ENCODE data around the gene GPR61.

Gene GPR61

DNA sequence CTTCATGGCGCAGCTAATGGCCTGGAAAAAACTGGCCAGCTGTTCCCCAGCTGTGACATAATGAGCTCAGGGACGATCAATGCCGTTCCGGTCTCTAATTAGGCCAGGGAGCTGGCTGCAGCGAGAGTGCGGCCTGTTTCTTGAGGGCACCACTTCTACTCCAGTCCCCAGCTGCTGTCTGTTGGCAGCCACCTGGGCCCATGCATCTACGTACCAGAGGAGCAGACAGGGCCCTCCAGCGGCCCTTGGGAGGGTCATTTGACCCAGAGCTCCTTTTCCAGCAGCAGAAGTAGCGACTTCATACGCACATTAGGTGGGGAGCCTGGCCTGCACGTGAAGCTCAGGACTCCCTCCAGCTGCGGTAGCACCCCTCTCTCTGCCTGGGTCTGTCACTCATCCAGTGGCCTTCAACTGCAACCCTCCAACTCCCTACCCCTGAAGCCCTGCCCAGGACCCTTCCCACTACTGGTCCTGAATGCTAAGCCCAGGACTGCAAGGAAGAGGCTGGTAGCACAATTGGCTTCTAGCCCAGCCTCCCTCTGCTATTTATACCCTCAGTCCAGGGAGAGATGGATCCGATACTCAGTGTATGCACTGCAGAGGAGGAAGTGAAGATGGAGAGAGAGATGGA is 9.1 kb upstream of the GPR61 start:
- Histone ChIP-seq H3K27ac (ENCODE audit: low read depth, low read length) (no peak overlapping the region), H3K4me3 (ENCODE audit: low read depth in 1 of 2, low read length in 2 of 2) (no peak overlapping the region)

DNA sequence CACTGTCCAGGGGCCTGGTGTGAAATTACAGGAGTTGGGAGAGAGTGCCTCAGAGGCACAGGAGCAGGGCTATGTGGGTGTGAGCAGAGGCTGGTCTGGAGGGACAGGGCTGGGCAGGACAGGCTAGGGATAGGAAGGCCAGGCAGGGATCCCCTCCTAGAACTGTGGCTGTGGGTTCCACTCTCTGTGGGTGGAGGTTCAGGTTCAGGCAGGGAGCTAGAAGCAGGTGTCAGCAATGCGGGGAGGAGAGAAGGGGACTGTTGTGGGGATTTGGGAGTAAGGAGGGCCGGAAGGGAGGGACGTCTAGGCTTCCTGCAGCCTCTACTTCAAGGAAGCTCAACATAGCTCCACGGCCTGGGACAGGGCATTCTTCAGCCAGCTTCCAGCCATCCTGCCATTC is 8.3 kb upstream of the GPR61 start:
- Histone ChIP-seq H3K4me1 (ENCODE audit: insufficient read depth, low read length) (peaks cover 24% of the 10 kb centered on the region), H3K9me3 (ENCODE audit: low read length) (no peaks in the 10 kb centered on the region), H3K27me3 (ENCODE audit: control insufficient read depth in 1 of 2, insufficient read depth in 2 of 2, low read length in 2 of 2) (no peaks in the 10 kb centered on the region), H3K9ac (ENCODE audit: low read length) (no peak overlapping the region), H3K4me3 (ENCODE audit: low read depth in 1 of 2, low read length in 2 of 2) (no peak overlapping the region), H3K36me3 (ENCODE audit: insufficient read depth, low read length) (no peaks in the 10 kb centered on the region), H3K27ac (ENCODE audit: low read depth, low read length) (no peak overlapping the region)

More for the DNA sequence above, 9.1 kb upstream of the GPR61 start:
- Histone ChIP-seq H3K27me3 (ENCODE audit: control insufficient read depth in 1 of 2, insufficient read depth in 2 of 2, low read length in 2 of 2) (no peaks in the 10 kb centered on the region), H3K9me3 (ENCODE audit: low read length) (no peaks in the 10 kb centered on the region), H3K4me1 (ENCODE audit: insufficient read depth, low read length) (peaks cover 17% of the 10 kb centered on the region), H3K36me3 (ENCODE audit: insufficient read depth, low read length) (no peaks in the 10 kb centered on the region), H3K9ac (ENCODE audit: low read length) (no peak overlapping the region)

DNA sequence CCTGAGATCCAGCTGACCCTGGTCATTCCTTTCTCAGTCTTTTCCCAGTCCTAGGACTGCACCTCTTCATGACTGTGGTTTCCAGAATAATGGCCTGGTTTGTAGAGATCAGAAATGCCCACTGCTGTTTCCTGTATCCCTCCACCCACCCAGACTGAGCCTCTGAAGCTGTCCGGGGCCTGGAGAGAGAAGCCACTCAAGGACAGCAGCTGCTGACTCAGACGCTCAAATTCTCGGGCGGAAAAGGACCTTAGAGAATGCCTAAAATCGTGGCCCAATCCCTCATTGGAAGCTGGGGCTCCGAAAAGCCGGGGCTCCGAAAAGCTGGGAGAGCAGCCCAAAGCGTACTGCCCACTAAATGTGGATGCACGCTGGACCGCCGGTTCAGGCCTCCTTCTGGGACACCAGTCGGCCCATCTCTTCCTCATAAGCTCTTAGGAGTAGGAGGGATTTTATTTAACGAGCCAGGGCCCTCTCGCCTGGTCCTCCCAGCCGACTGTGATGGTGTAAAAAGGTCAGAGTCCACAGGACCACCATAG is 7.8 kb upstream of the GPR61 start:
- Histone ChIP-seq H3K4me3 (ENCODE audit: low read depth in 1 of 2, low read length in 2 of 2) (peak overlapping the region in 1 of 2 donors; percentile 45), H3K9ac (ENCODE audit: low read length) (no peak overlapping the region), H3K36me3 (ENCODE audit: insufficient read depth, low read length) (no peaks in the 10 kb centered on the region), H3K9me3 (ENCODE audit: low read length) (no peaks in the 10 kb centered on the region), H3K27ac (ENCODE audit: low read depth, low read length) (no peak overlapping the region), H3K27me3 (ENCODE audit: control insufficient read depth in 1 of 2, insufficient read depth in 2 of 2, low read length in 2 of 2) (no peaks in the 10 kb centered on the region), H3K4me1 (ENCODE audit: insufficient read depth, low read length) (peaks cover 30% of the 10 kb centered on the region)

DNA sequence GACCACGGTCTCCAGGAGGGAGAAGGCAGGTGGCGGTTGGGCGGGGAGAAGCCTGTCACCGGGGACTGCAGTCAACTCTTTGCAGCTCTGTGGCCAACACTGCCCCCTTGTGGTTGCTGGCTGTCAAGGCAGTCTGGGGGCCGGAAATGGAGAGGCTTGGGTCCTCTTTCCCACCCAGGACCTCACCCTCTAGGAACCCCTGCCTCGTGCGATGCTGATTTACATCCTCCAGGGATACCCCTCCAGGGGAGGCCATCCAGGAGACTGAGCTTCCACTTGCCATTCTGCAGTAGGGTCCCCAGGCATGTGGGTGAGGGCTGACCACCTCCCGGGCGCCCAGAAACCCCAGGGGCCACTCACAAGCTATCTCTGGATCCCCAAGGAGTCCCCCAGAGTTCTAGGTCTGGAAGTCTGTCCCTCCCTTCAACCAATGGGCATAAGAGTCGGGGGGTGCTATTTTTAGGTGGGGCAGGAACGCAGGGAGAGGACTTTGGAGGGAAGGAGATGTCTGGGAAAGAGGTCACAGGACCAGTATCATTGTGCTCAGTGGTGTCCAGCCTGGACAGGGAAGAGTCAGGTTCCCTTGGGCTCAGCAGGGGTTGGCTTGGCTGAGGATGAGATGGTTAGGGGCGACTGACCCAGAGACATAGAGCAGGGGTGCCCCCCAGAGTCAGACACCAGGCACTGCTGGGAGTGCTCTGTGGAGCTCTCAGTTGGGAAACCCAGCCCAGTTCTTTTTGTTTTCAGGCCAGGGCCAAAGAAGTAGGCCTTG is 7.1 kb upstream of the GPR61 start:
- no peaks in the 10 kb centered on the region for H3K36me3 ChIP-seq (ENCODE audit: insufficient read depth, low read length)
- H3K27ac ChIP-seq (ENCODE audit: low read depth, low read length) = no peak overlapping the region
- no peaks in the 10 kb centered on the region for H3K9me3 ChIP-seq (ENCODE audit: low read length)
- peak overlapping the region in 1 of 2 donors; percentile 45 for H3K4me3 ChIP-seq (ENCODE audit: low read depth in 1 of 2, low read length in 2 of 2)
- no peaks in the 10 kb centered on the region for H3K27me3 ChIP-seq (ENCODE audit: control insufficient read depth in 1 of 2, insufficient read depth in 2 of 2, low read length in 2 of 2)
- peaks cover 30% of the 10 kb centered on the region for H3K4me1 ChIP-seq (ENCODE audit: insufficient read depth, low read length)
- H3K9ac ChIP-seq (ENCODE audit: low read length) = no peak overlapping the region

DNA sequence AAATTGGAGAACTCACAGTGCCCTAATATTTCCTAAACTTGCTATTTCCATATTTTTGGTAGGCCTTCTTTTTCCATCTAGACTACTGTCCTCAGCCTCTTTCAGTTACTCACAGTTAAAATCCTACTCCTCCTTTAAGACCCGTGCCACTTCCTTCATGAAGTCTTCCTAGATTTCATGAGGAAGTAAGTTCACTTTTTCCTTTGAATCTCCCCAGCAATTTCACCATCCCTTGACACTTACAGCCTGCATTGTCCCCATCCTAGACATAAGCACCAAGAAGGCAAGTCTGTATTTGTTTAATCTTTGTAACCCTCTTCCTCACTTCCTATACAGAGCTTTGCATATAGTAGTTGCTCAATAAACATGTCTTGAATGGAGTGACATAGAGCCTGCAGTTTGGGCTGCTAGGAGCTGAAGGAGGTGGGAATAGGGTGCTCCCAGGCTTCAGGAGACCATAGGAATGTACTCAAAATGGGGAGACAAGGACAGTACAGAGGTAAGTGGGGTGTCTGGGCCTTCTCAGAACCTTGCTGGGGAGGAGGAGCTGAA is 5.3 kb upstream of the GPR61 start:
- peaks cover 30% of the 10 kb centered on the region for H3K4me1 ChIP-seq (ENCODE audit: insufficient read depth, low read length)
- H3K9ac ChIP-seq (ENCODE audit: low read length) = no peak overlapping the region
- H3K27ac ChIP-seq (ENCODE audit: low read depth, low read length) = no peak overlapping the region
- no peaks in the 10 kb centered on the region for H3K36me3 ChIP-seq (ENCODE audit: insufficient read depth, low read length)
- H3K9me3 ChIP-seq (ENCODE audit: low read length) = no peaks in the 10 kb centered on the region
- H3K4me3 ChIP-seq (ENCODE audit: low read depth in 1 of 2, low read length in 2 of 2) = no peak overlapping the region
- no peaks in the 10 kb centered on the region for H3K27me3 ChIP-seq (ENCODE audit: control insufficient read depth in 1 of 2, insufficient read depth in 2 of 2, low read length in 2 of 2)

DNA sequence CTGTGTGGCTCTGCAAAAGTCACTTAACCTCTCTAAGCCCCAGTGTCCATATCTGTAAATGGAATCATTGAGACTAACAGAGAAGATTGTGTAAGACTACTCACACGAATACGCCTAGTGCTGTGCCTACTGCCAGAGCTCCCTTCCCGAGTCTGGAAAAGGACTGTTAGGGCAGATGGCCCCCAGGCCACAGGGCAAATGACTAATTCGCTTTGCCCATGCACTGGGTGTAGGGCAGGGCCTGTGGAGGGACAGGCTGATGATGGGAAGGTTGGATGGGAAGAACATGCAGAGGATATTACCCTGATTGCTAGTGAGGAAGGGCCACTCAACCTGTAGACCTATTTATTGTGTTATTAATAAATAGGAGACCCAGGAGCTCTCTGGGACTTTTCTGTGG is 4.2 kb upstream of the GPR61 start:
- Histone ChIP-seq H3K27ac (ENCODE audit: low read depth, low read length) (no peak overlapping the region), H3K4me1 (ENCODE audit: insufficient read depth, low read length) (peaks cover 30% of the 10 kb centered on the region), H3K36me3 (ENCODE audit: insufficient read depth, low read length) (no peaks in the 10 kb centered on the region), H3K9me3 (ENCODE audit: low read length) (no peaks in the 10 kb centered on the region), H3K4me3 (ENCODE audit: low read depth in 1 of 2, low read length in 2 of 2) (no peak overlapping the region), H3K9ac (ENCODE audit: low read length) (no peak overlapping the region), H3K27me3 (ENCODE audit: control insufficient read depth in 1 of 2, insufficient read depth in 2 of 2, low read length in 2 of 2) (no peaks in the 10 kb centered on the region)

DNA sequence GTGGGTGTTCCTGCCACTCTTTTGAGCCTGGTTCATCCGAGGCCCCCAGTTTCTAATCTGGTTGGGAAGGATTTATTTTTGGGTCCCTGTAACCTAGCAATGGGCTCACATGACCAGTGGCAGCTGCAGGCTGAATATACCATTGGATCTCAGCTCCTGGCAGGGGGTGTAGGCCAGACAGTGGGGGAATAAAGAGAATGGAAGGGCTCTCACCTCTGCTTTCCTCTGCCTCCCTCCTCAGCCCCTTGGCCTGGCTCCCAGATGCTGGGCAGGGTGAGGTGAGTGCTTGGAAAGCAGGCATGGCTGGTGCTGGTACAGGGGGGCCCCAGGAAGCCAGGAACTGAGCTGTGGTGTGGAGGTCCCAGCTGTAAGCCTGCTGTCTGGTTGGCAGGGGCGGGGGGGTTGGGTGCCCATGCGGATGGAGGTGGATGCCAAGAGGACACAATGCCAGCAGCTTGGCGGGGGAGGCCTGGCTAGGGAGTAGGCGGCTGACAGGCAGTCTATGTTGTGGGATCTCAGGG is 3.6 kb upstream of the GPR61 start:
- peaks cover 30% of the 10 kb centered on the region for H3K4me1 ChIP-seq (ENCODE audit: insufficient read depth, low read length)
- H3K27ac ChIP-seq (ENCODE audit: low read depth, low read length) = peak overlapping the region; percentile 54
- no peaks in the 10 kb centered on the region for H3K27me3 ChIP-seq (ENCODE audit: control insufficient read depth in 1 of 2, insufficient read depth in 2 of 2, low read length in 2 of 2)
- no peaks in the 10 kb centered on the region for H3K9me3 ChIP-seq (ENCODE audit: low read length)
- no peaks in the 10 kb centered on the region for H3K36me3 ChIP-seq (ENCODE audit: insufficient read depth, low read length)
- no peak overlapping the region for H3K9ac ChIP-seq (ENCODE audit: low read length)
- no peak overlapping the region for H3K4me3 ChIP-seq (ENCODE audit: low read depth in 1 of 2, low read length in 2 of 2)

DNA sequence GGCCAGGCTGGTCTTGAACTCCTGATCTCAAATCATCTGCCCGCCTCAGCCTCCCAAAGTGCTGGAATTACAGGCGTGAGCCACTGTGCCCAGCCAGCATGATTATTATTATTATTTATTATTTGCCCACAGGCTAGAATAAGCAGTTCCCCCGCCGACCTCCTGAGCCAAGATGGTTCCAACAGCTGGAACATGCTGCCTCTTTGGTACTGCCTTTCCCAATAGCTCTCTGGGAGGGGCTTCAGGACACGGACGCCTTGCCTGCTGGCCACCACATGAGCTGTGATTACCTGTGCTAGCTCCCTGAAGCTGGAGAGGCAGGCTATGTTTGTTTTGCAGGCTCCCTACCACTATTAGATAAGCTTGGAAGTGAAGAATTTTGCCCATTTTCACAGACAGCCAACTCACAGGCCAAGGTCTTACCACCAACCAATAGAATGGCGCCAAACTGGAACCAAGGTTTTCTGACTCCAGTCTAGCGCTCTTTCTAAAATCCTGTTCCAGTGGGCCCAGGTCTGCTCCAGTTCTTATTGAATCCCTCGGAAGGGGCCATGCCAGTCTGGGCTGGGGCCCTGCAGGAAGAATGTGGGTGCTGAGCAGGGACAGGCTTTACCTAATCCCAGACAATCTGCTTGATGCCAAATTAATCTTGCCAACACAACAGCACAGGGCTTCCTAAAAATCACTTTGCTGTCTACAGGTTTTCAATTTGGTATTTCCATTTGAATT is 2.1 kb upstream of the GPR61 start:
- H3K27ac ChIP-seq (ENCODE audit: low read depth, low read length) = no peak overlapping the region
- H3K4me3 ChIP-seq (ENCODE audit: low read depth in 1 of 2, low read length in 2 of 2) = no peak overlapping the region
- H3K36me3 ChIP-seq (ENCODE audit: insufficient read depth, low read length) = no peaks in the 10 kb centered on the region
- no peak overlapping the region for H3K9ac ChIP-seq (ENCODE audit: low read length)
- H3K9me3 ChIP-seq (ENCODE audit: low read length) = no peaks in the 10 kb centered on the region
- no peaks in the 10 kb centered on the region for H3K27me3 ChIP-seq (ENCODE audit: control insufficient read depth in 1 of 2, insufficient read depth in 2 of 2, low read length in 2 of 2)
- peaks cover 21% of the 10 kb centered on the region for H3K4me1 ChIP-seq (ENCODE audit: insufficient read depth, low read length)

DNA sequence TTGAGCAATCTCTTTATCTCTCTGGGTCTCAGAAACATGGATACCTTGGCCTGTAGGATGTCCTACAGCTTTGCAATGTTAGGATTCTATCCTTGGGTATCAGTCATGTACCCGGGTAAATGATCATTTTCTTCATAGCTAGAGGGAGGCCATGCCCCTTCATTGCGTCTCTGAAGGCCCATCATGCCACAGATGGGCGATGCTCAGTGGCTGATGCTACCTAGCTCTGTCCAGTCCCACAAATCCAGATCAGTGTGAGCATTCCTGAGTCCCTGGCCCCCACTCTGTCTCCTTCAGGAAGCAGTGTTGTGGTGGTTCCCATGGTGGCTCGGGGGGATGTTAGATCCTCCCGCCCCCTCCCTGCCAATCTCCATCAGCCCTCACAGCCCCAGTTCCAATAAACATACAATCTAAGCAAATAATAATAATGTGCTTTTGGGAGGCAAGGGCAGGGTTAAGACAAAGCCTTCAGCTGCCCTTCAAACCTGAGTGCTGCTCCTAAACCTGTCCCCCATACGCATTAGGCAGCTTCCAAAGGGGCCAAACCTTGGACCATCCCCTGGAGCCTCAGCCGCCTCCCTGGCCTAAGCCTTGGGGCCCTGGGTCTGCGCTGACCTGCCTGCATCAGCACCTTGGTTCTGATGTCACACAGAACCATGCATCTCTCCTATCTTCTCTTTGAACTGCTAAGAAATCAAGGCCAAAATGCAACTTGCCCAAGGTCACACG is 681 bp upstream of the GPR61 start:
- Histone ChIP-seq H3K36me3 (ENCODE audit: insufficient read depth, low read length) (no peaks in the 10 kb centered on the region), H3K4me3 (ENCODE audit: low read depth in 1 of 2, low read length in 2 of 2) (no peak overlapping the region), H3K4me1 (ENCODE audit: insufficient read depth, low read length) (peaks cover 16% of the 10 kb centered on the region), H3K9me3 (ENCODE audit: low read length) (no peaks in the 10 kb centered on the region), H3K27ac (ENCODE audit: low read depth, low read length) (no peak overlapping the region), H3K9ac (ENCODE audit: low read length) (no peak overlapping the region), H3K27me3 (ENCODE audit: control insufficient read depth in 1 of 2, insufficient read depth in 2 of 2, low read length in 2 of 2) (no peaks in the 10 kb centered on the region)

DNA sequence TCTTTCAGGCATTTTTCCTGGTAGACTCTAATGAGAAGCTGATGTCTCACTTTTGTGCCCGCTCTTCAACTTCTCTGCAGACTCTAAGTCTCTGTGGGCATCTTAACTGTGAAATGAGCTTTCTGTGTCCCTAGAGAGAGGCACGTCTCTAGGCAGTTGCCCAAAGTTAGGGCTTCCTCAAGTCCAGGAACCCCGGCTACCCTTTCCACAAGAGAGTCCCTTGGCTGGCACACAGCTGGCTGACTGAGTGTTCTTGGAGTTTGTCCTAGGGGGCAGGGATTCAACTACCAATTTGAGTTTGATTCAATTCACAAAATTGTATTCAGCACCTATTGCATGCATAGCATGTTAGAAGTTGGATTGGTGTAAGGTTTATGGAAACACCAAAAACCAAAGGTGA is 1.4 kb downstream of the GPR61 start:
- Histone ChIP-seq H3K27me3 (ENCODE audit: control insufficient read depth in 1 of 2, insufficient read depth in 2 of 2, low read length in 2 of 2) (no peaks in the 10 kb centered on the region), H3K4me1 (ENCODE audit: insufficient read depth, low read length) (peaks cover 7% of the 10 kb centered on the region), H3K9me3 (ENCODE audit: low read length) (no peaks in the 10 kb centered on the region), H3K36me3 (ENCODE audit: insufficient read depth, low read length) (no peaks in the 10 kb centered on the region), H3K4me3 (ENCODE audit: low read depth in 1 of 2, low read length in 2 of 2) (no peak overlapping the region), H3K27ac (ENCODE audit: low read depth, low read length) (no peak overlapping the region), H3K9ac (ENCODE audit: low read length) (no peak overlapping the region)
